Measurements from ENCODE around the gene CIPC.
A peak's percentile ranks its signal among the peaks of the same experiment; 100 is the strongest.

The CIPC gene

GRCh38 chr14:77071938-77072388 is 26.1 kb upstream of the CIPC start:
- DNase-seq: no peak

- DNase-seq: no peak
Measured at GRCh38 chr14:77074969-77075368, 23.1 kb upstream of the CIPC start.

GRCh38 chr14:77076113-77076631 is 21.9 kb upstream of the CIPC start:
- DNase-seq: no peak

GRCh38 chr14:77077040-77077439 is 21.0 kb upstream of the CIPC start:
- DNase-seq: no peak

- no peak for DNase-seq
Measured at GRCh38 chr14:77082356-77082755, 15.7 kb upstream of the CIPC start.

- DNase-seq: no peak
Measured at GRCh38 chr14:77083082-77083481, 15.0 kb upstream of the CIPC start.

- no peak for DNase-seq
Measured at GRCh38 chr14:77084985-77085384, 13.1 kb upstream of the CIPC start.

- no peak for DNase-seq
Measured at GRCh38 chr14:77085538-77085937, 12.5 kb upstream of the CIPC start.

- no peak for DNase-seq
Measured at GRCh38 chr14:77086017-77086727, 11.9 kb upstream of the CIPC start.

GRCh38 chr14:77086951-77087350 is 11.1 kb upstream of the CIPC start:
- no peak for DNase-seq

- no peak for DNase-seq
Measured at GRCh38 chr14:77087631-77088030, 10.4 kb upstream of the CIPC start.

- DNase-seq: no peak
Measured at GRCh38 chr14:77088219-77088618, 9.8 kb upstream of the CIPC start.

GRCh38 chr14:77088645-77089044 is 9.4 kb upstream of the CIPC start:
- no peak for DNase-seq

GRCh38 chr14:77091518-77091917 is 6.5 kb upstream of the CIPC start:
- no peak for DNase-seq

- no peak for DNase-seq
Measured at GRCh38 chr14:77092676-77093075, 5.4 kb upstream of the CIPC start.

- DNase-seq: peak; percentile 75
Measured at GRCh38 chr14:77094672-77095284, 3.3 kb upstream of the CIPC start.

- no peak for DNase-seq
Measured at GRCh38 chr14:77097006-77097699, 905 bp upstream of the CIPC start.

GRCh38 chr14:77098529-77099353 is 683 bp downstream of the CIPC start:
- DNase-seq: no peak

GRCh38 chr14:77099425-77100167 is 1.5 kb downstream of the CIPC start:
- no peak for DNase-seq

GRCh38 chr14:77100961-77101360 is 2.9 kb downstream of the CIPC start:
- DNase-seq: no peak

- no peak for DNase-seq
Measured at GRCh38 chr14:77102154-77102553, 4.1 kb downstream of the CIPC start.

GRCh38 chr14:77103475-77103874 is 5.4 kb downstream of the CIPC start:
- DNase-seq: no peak
